ENCODE data around the gene NMB. TPM values are rescaled to one million over a fixed set of nuclear protein-coding genes. Genes with fewer than 3 reads are reported as not detected.

NMB gene
- total and polyA plus RNA-seq, 2 of the 13 experiments (the other 11 are each of a cell fraction or from before 2014, with no cell fraction given) = 10.4 to 25.4 TPM

DNA sequence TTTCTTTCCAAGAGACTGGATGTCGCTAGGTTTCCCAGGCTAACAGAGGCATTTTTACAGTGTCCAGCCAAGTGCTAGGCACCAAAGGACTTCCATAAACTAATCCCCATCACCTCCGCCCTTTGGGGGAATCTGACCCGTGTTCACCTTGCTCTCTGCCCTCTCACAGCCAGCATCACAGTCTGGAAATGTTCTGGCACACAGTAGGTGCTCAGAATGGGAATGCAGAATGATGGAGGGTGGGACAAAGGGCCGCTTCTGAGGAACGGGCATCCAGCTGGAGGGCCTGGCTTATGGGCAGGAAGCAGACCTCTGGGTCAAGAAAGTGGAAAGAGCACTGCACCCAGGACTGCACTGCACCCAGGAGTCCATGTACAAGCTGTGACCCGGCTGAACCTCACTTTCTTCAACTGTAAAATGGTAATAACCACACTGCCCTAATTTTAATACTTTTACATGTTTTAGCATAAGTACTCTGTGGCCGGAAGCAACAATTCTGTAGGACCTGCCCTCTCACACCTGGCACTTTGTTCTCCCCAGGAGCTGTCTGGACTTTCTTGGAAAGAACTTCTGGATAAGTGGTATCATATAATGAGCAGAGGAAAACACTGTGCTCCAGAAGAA, 901 bp upstream of the NMB start (continued):
- TF ChIP-seq, protein P1, sequence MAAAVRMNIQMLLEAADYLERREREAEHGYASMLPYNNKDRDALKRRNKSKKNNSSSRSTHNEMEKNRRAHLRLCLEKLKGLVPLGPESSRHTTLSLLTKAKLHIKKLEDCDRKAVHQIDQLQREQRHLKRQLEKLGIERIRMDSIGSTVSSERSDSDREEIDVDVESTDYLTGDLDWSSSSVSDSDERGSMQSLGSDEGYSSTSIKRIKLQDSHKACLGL (CRISPR knock-in tag; IDR thresholded peaks at IDR 0.05) = peak; percentile 9; the same call in 1 of the 2 replicates
- no peak for TF ChIP-seq ZNF44 (CRISPR knock-in tag; IDR thresholded peaks at IDR 0.05)
- TF ChIP-seq NFKBIZ (CRISPR knock-in tag; IDR thresholded peaks at IDR 0.05) = no peak
- no peak for TF ChIP-seq ZNF7 (CRISPR knock-in tag; IDR thresholded peaks at IDR 0.05)
- TF ChIP-seq ZNF10 (CRISPR knock-in tag; IDR thresholded peaks at IDR 0.05; ENCODE audit: borderline replicate concordance, low read depth) = no peak
- TF ChIP-seq MLLT10 (CRISPR knock-in tag; IDR thresholded peaks at IDR 0.05) = no peak
- no peak for TF ChIP-seq PHF8 (CRISPR knock-in tag; IDR thresholded peaks at IDR 0.05)
- peak; percentile 76 for TF ChIP-seq ZKSCAN1 (IDR thresholded peaks at IDR 0.05; ENCODE audit: low read length)
- TF ChIP-seq, protein P2, sequence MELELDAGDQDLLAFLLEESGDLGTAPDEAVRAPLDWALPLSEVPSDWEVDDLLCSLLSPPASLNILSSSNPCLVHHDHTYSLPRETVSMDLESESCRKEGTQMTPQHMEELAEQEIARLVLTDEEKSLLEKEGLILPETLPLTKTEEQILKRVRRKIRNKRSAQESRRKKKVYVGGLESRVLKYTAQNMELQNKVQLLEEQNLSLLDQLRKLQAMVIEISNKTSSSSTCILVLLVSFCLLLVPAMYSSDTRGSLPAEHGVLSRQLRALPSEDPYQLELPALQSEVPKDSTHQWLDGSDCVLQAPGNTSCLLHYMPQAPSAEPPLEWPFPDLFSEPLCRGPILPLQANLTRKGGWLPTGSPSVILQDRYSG (CRISPR knock-in tag; IDR thresholded peaks at IDR 0.05) = no peak
- TF ChIP-seq ZNF143 (CRISPR knock-in tag; IDR thresholded peaks at IDR 0.05) = no peak
- no peak for TF ChIP-seq SALL2 (CRISPR knock-in tag; IDR thresholded peaks at IDR 0.05)
- TF ChIP-seq MAFK (conservative IDR thresholded peaks at IDR 0.05 in 1 of 2, IDR thresholded peaks at IDR 0.05 in 1 of 2; ENCODE audit: low read length in 2 of 2) = no peak
- 0 out of 2 replicates have a peak, but pooled peaks have one; percentile 23 for TF ChIP-seq HOXA9 (CRISPR knock-in tag; IDR thresholded peaks at IDR 0.05; ENCODE audit: borderline replicate concordance)
- TF ChIP-seq HNF4A (CRISPR knock-in tag; IDR thresholded peaks at IDR 0.05) = no peak
- no peak for TF ChIP-seq ZNF746 (CRISPR knock-in tag; IDR thresholded peaks at IDR 0.05)
- TF ChIP-seq MXD4 (CRISPR knock-in tag; IDR thresholded peaks at IDR 0.05) = peak; percentile 8; the same call in 1 of the 2 replicates
- TF ChIP-seq ZNF605 (CRISPR knock-in tag; IDR thresholded peaks at IDR 0.05) = 0 out of 2 replicates have a peak, but pooled peaks have one; percentile 38
- TF ChIP-seq ZBTB21 (CRISPR knock-in tag; IDR thresholded peaks at IDR 0.05) = no peak
- no peak for TF ChIP-seq IRF2 (CRISPR knock-in tag; IDR thresholded peaks at IDR 0.05)
- TF ChIP-seq, protein P3, sequence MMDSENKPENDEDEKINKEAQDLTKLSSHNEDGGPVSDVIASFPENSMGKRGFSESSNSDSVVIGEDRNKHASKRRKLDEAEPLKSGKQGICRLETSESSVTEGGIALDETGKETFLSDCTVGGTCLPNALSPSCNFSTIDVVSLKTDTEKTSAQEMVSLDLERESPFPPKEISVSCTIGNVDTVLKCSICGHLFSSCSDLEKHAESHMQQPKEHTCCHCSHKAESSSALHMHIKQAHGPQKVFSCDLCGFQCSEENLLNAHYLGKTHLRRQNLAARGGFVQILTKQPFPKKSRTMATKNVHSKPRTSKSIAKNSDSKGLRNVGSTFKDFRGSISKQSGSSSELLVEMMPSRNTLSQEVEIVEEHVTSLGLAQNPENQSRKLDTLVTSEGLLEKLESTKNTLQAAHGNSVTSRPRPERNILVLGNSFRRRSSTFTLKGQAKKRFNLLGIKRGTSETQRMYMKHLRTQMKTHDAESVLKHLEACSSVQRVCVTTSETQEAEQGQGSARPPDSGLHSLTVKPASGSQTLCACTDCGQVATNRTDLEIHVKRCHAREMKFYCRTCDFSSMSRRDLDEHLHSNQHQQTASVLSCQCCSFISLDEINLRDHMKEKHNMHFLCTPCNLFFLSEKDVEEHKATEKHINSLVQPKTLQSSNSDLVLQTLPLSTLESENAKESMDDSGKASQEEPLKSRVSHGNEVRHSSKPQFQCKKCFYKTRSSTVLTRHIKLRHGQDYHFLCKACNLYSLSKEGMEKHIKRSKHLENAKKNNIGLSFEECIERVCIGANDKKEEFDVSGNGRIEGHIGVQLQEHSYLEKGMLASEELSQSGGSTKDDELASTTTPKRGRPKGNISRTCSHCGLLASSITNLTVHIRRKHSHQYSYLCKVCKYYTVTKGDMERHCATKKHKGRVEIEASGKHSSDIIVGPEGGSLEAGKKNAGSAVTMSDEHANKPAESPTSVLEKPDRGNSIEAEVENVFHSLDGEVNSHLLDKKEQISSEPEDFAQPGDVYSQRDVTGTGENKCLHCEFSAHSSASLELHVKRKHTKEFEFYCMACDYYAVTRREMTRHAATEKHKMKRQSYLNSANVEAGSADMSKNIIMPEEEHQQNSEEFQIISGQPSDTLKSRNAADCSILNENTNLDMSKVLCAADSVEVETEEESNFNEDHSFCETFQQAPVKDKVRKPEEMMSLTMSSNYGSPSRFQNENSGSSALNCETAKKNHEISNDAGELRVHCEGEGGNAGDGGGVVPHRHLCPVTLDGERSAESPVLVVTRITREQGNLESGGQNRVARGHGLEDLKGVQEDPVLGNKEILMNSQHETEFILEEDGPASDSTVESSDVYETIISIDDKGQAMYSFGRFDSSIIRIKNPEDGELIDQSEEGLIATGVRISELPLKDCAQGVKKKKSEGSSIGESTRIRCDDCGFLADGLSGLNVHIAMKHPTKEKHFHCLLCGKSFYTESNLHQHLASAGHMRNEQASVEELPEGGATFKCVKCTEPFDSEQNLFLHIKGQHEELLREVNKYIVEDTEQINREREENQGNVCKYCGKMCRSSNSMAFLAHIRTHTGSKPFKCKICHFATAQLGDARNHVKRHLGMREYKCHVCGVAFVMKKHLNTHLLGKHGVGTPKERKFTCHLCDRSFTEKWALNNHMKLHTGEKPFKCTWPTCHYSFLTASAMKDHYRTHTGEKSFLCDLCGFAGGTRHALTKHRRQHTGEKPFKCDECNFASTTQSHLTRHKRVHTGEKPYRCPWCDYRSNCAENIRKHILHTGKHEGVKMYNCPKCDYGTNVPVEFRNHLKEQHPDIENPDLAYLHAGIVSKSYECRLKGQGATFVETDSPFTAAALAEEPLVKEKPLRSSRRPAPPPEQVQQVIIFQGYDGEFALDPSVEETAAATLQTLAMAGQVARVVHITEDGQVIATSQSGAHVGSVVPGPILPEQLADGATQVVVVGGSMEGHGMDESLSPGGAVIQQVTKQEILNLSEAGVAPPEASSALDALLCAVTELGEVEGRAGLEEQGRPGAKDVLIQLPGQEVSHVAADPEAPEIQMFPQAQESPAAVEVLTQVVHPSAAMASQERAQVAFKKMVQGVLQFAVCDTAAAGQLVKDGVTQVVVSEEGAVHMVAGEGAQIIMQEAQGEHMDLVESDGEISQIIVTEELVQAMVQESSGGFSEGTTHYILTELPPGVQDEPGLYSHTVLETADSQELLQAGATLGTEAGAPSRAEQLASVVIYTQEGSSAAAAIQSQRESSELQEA (CRISPR knock-in tag; IDR thresholded peaks at IDR 0.05; ENCODE audit: not compliant biosample characterization) = no peak
